Measurements from ENCODE around the gene BCLAF1. TPM values are rescaled to one million over a fixed set of nuclear protein-coding genes. Genes with fewer than 3 reads are reported as not detected.

Gene BCLAF1
- total and polyA plus RNA-seq, 9 of the 15 experiments (the other 6 are each of a cell fraction or from before 2014, with no cell fraction given) = 65.4 to 286 (median 165) TPM

DNA sequence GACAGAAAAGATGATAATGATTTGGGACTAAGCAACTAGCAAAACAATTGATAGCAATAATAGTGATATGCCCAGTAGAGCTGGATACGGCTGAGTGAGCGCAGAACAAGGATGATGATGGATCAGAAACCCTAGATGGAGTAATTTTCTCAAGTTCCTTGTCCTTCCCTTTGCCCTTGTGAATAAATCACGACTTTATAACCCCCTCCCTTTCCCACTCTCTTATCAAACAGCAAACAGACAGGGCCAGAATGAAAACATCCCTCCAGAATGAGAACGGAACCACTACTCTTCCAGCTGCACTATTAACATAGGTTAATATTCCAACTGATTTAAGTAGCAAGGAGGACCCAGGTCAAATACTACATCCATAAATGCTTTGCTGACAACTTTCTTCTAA is 38.3 kb downstream of the BCLAF1 start (continued):
- 0 out of 4 replicates have a peak, but pooled peaks of 1 of the 2 experiments have one; percentile 15 for TF ChIP-seq MAZ (CRISPR knock-in tag; conservative IDR thresholded peaks at IDR 0.05 in 1 of 2, IDR thresholded peaks at IDR 0.05 in 1 of 2)
- TF ChIP-seq GABPB2 (CRISPR knock-in tag; conservative IDR thresholded peaks at IDR 0.05) = no peak
- TF ChIP-seq NCOA2 (IDR thresholded peaks at IDR 0.05; ENCODE audit: partially characterized antibody in 2 of 2) = no peak
- TF ChIP-seq, protein P1, sequence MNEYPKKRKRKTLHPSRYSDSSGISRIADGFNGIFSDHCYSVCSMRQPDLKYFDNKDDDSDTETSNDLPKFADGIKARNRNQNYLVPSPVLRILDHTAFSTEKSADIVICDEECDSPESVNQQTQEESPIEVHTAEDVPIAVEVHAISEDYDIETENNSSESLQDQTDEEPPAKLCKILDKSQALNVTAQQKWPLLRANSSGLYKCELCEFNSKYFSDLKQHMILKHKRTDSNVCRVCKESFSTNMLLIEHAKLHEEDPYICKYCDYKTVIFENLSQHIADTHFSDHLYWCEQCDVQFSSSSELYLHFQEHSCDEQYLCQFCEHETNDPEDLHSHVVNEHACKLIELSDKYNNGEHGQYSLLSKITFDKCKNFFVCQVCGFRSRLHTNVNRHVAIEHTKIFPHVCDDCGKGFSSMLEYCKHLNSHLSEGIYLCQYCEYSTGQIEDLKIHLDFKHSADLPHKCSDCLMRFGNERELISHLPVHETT (CRISPR knock-in tag; conservative IDR thresholded peaks at IDR 0.05 in 1 of 2, IDR thresholded peaks at IDR 0.05 in 1 of 2) = no peak
- no peak for TF ChIP-seq ZNF174 (CRISPR knock-in tag; IDR thresholded peaks at IDR 0.05)
- TF ChIP-seq, protein P2, sequence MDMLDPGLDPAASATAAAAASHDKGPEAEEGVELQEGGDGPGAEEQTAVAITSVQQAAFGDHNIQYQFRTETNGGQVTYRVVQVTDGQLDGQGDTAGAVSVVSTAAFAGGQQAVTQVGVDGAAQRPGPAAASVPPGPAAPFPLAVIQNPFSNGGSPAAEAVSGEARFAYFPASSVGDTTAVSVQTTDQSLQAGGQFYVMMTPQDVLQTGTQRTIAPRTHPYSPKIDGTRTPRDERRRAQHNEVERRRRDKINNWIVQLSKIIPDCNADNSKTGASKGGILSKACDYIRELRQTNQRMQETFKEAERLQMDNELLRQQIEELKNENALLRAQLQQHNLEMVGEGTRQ (CRISPR knock-in tag; IDR thresholded peaks at IDR 0.05) = no peak
- TF ChIP-seq, protein P3, sequence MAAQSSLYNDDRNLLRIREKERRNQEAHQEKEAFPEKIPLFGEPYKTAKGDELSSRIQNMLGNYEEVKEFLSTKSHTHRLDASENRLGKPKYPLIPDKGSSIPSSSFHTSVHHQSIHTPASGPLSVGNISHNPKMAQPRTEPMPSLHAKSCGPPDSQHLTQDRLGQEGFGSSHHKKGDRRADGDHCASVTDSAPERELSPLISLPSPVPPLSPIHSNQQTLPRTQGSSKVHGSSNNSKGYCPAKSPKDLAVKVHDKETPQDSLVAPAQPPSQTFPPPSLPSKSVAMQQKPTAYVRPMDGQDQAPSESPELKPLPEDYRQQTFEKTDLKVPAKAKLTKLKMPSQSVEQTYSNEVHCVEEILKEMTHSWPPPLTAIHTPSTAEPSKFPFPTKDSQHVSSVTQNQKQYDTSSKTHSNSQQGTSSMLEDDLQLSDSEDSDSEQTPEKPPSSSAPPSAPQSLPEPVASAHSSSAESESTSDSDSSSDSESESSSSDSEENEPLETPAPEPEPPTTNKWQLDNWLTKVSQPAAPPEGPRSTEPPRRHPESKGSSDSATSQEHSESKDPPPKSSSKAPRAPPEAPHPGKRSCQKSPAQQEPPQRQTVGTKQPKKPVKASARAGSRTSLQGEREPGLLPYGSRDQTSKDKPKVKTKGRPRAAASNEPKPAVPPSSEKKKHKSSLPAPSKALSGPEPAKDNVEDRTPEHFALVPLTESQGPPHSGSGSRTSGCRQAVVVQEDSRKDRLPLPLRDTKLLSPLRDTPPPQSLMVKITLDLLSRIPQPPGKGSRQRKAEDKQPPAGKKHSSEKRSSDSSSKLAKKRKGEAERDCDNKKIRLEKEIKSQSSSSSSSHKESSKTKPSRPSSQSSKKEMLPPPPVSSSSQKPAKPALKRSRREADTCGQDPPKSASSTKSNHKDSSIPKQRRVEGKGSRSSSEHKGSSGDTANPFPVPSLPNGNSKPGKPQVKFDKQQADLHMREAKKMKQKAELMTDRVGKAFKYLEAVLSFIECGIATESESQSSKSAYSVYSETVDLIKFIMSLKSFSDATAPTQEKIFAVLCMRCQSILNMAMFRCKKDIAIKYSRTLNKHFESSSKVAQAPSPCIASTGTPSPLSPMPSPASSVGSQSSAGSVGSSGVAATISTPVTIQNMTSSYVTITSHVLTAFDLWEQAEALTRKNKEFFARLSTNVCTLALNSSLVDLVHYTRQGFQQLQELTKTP (IDR thresholded peaks at IDR 0.05; ENCODE audit: low read depth in 1 of 2, partially characterized antibody in 2 of 2) = no peak
- TF ChIP-seq MAFK (IDR thresholded peaks at IDR 0.05; ENCODE audit: low read length) = no peak
- TF ChIP-seq ZFP1 (CRISPR knock-in tag; IDR thresholded peaks at IDR 0.05) = no peak
- no peak for TF ChIP-seq KLF13 (tag; IDR thresholded peaks at IDR 0.05; ENCODE audit: borderline replicate concordance, low read depth)
- no peak for TF ChIP-seq ZNF274 (IDR thresholded peaks at IDR 0.05; ENCODE audit: borderline replicate concordance, low read depth, low read length)
- no peak for TF ChIP-seq HMG20A (CRISPR knock-in tag; conservative IDR thresholded peaks at IDR 0.05)
- no peak for TF ChIP-seq MCM7 (IDR thresholded peaks at IDR 0.05)
- peak; percentile 76 for TF ChIP-seq DPF2 (IDR thresholded peaks at IDR 0.05)
- TF ChIP-seq TCFL5 (CRISPR knock-in tag; conservative IDR thresholded peaks at IDR 0.05) = no peak
- TF ChIP-seq POLR2H (tag; IDR thresholded peaks at IDR 0.05; ENCODE audit: low read depth) = no peak
- peak; percentile 61; the same call in 1 of the 2 replicates for TF ChIP-seq SMARCE1 (IDR thresholded peaks at IDR 0.05)
- TF ChIP-seq TAF9B (IDR thresholded peaks at IDR 0.05; ENCODE audit: partially characterized antibody) = no peak
- no peak for TF ChIP-seq STAG1 (CRISPR knock-in tag; IDR thresholded peaks at IDR 0.05; ENCODE audit: borderline replicate concordance)
- no peak for TF ChIP-seq ZNF165 (CRISPR knock-in tag; IDR thresholded peaks at IDR 0.05; ENCODE audit: borderline replicate concordance)
- TF ChIP-seq ZNF76 (CRISPR knock-in tag; IDR thresholded peaks at IDR 0.05; ENCODE audit: borderline replicate concordance) = no peak
